ENCODE data around the gene ST6GALNAC3. TPM values are rescaled to one million over a fixed set of nuclear protein-coding genes. Genes with fewer than 3 reads are reported as not detected.

The ST6GALNAC3 gene
- total RNA-seq, 1 experiment from 2014 or later = 0.82 TPM

DNA sequence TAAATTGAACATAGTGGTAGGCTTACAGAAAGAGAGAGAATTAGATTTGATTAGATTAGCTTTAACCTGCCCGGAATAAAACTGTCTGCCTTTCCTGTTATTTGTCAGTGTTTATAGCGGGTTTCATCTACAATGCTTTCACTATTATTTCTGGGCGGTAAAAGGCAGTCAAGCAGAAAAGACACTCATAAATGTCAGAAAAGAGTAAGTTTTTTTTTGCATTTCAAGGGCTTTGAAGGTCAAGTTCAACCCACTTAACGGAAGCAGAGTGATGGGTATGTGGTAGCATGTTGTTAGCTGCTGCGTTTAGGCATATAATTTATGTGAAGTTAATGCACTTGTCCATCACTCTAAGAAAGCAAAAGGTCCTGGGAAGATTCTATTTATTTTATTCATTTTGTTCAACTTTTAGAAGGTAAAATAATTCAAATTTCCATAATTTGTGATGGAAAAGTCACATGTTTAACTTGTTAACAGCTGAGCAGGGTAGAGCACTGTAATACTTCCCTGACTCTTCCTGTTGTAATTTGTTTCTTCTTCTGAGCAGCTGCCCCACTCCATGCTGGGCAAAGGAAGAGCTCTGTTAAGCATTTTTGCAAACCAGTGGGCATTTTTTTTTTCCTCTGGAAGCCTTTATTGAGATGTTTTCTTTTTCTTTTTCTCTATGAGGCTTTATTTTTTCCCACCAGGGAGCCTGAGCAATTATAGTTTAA is 220.1 kb downstream of the ST6GALNAC3 start:
- no TSS peak for BruUV-seq (replicated peaks)

GRCh38 chr1:76298399-76298798 is 223.9 kb downstream of the ST6GALNAC3 start:
- no peaks in the 10 kb centered on the region for H3K4me1 Mint-ChIP-seq (ENCODE audit: insufficient read depth, unreplicated experiment)
- BruUV-seq (replicated peaks) = no TSS peak
- H3K4me3 Mint-ChIP-seq (ENCODE audit: unreplicated experiment) = no peak overlapping the region
- TF ChIP-seq CTCF (IDR thresholded peaks at IDR 0.05; ENCODE audit: unreplicated experiment) = no peak
- H3K36me3 Mint-ChIP-seq (ENCODE audit: insufficient read depth, unreplicated experiment) = no peaks in the 10 kb centered on the region
- peaks cover 29% of the 10 kb centered on the region for H3K27me3 Mint-ChIP-seq (ENCODE audit: insufficient read depth, unreplicated experiment)
- ChIA-PET CTCF (interaction anchor here (0.8 to 1.1 kb wide), 2 partner anchors 16 to 33 kb away, joined by 3 to 4 read pairs; no protein-coding TSS in a partner anchor), POLR2A (no interaction called here)
- DNase-seq (ENCODE audit: unreplicated experiment) = no peak
- intact Hi-C loops (cut with micrococcal nuclease) = no loop called here
- H3K9me3 Mint-ChIP-seq (ENCODE audit: unreplicated experiment) = no peaks in the 10 kb centered on the region
- no peak overlapping the region for H3K27ac Mint-ChIP-seq (ENCODE audit: low read depth, unreplicated experiment)

More for the DNA sequence above, 220.1 kb downstream of the ST6GALNAC3 start:
- intact Hi-C loops (cut with micrococcal nuclease) = no loop called here
- DNase-seq (ENCODE audit: unreplicated experiment) = no peak
- POLR2A ChIA-PET = no interaction called here
- H3K27ac Mint-ChIP-seq (ENCODE audit: low read depth, unreplicated experiment) = no peak overlapping the region
- no peaks in the 10 kb centered on the region for H3K9me3 Mint-ChIP-seq (ENCODE audit: unreplicated experiment)
- H3K4me1 Mint-ChIP-seq (ENCODE audit: insufficient read depth, unreplicated experiment) = no peaks in the 10 kb centered on the region
- H3K4me3 Mint-ChIP-seq (ENCODE audit: unreplicated experiment) = no peak overlapping the region
- H3K27me3 Mint-ChIP-seq (ENCODE audit: insufficient read depth, unreplicated experiment) = peaks cover 29% of the 10 kb centered on the region
- no peak for TF ChIP-seq CTCF (IDR thresholded peaks at IDR 0.05; ENCODE audit: unreplicated experiment)
- no peaks in the 10 kb centered on the region for H3K36me3 Mint-ChIP-seq (ENCODE audit: insufficient read depth, unreplicated experiment)
- CTCF ChIA-PET = interaction anchor here (0.5 to 0.7 kb wide), 3 partner anchors 12 to 840 kb away, joined by 3 to 4 read pairs (median 3); no protein-coding TSS in a partner anchor

DNA sequence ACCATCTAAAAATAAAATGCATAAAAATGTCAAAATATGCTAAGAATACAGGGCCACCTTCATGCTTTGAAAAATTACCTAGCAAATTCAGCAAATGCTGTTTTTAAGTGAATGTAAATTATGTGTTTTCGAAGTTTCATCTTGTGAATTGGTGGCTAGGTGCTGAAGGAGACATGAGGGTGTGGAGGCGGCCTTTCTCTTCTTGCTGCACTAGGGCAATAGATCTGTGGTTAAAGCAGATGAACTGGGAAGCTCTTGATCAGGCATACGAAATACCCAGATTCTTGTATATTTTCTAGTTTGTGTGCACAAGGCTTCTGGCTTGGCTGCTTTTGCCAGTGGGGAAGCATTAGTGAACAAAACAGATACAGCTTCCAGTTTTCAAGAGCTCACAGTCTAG is 224.5 kb downstream of the ST6GALNAC3 start:
- no TSS peak for BruUV-seq (replicated peaks)
- Mint-ChIP-seq H3K4me1 (ENCODE audit: insufficient read depth, unreplicated experiment) (no peaks in the 10 kb centered on the region), H3K9me3 (ENCODE audit: unreplicated experiment) (no peaks in the 10 kb centered on the region), H3K27ac (ENCODE audit: low read depth, unreplicated experiment) (no peak overlapping the region), H3K4me3 (ENCODE audit: unreplicated experiment) (no peak overlapping the region), H3K27me3 (ENCODE audit: insufficient read depth, unreplicated experiment) (peaks cover 32% of the 10 kb centered on the region), H3K36me3 (ENCODE audit: insufficient read depth, unreplicated experiment) (no peaks in the 10 kb centered on the region)
- CTCF ChIA-PET = interaction anchor here (0.8 kb wide), 1 partner anchor 32 kb away, joined by 4 read pairs; no protein-coding TSS in a partner anchor
- no peak for TF ChIP-seq CTCF (IDR thresholded peaks at IDR 0.05; ENCODE audit: unreplicated experiment)
- no peak for DNase-seq (ENCODE audit: unreplicated experiment)
- POLR2A ChIA-PET = no interaction called here
- intact Hi-C loops (cut with micrococcal nuclease) = no loop called here

- H3K27me3 Mint-ChIP-seq (ENCODE audit: insufficient read depth, unreplicated experiment) = peaks cover 32% of the 10 kb centered on the region
- intact Hi-C loops (cut with micrococcal nuclease) = no loop called here
- BruUV-seq (replicated peaks) = no TSS peak
Observed at GRCh38 chr1:76300556-76300955, 226.0 kb downstream of the ST6GALNAC3 start.

More at GRCh38 chr1:76300556-76300955, 226.0 kb downstream of the ST6GALNAC3 start:
- no peak overlapping the region for H3K4me3 Mint-ChIP-seq (ENCODE audit: unreplicated experiment)
- H3K4me1 Mint-ChIP-seq (ENCODE audit: insufficient read depth, unreplicated experiment) = no peaks in the 10 kb centered on the region
- no peak overlapping the region for H3K27ac Mint-ChIP-seq (ENCODE audit: low read depth, unreplicated experiment)
- ChIA-PET POLR2A (no interaction called here), CTCF (no interaction called here)
- no peaks in the 10 kb centered on the region for H3K9me3 Mint-ChIP-seq (ENCODE audit: unreplicated experiment)
- DNase-seq (ENCODE audit: unreplicated experiment) = no peak
- TF ChIP-seq CTCF (IDR thresholded peaks at IDR 0.05; ENCODE audit: unreplicated experiment) = no peak
- no peaks in the 10 kb centered on the region for H3K36me3 Mint-ChIP-seq (ENCODE audit: insufficient read depth, unreplicated experiment)

Data from MCF 10A (cell line).